Stimulated activated CD4-positive, alpha-beta T cell treated with anti-CD3 and anti-CD28 coated beads, Interleukin-12 subunit alpha, Interleukin-12 subunit beta, amount 100 ng/mL, for 48 hours (primary cell): ENCODE measurements around the gene TRMT2A.
"Not testable (repeated sequence)": the region's sequence is repeated elsewhere in the genome, so short reads cannot be mapped to it uniquely, and the experiment has no call there.

Source experiments
- DNase-seq, 3 donors: peaks; one replicate each; pipeline ENCODE4 v3.0.0-alpha.2; 2020; ENCODE audit warnings: low read depth in 2 of 3, low spot score in 1 of 3

The TRMT2A gene, protein sequence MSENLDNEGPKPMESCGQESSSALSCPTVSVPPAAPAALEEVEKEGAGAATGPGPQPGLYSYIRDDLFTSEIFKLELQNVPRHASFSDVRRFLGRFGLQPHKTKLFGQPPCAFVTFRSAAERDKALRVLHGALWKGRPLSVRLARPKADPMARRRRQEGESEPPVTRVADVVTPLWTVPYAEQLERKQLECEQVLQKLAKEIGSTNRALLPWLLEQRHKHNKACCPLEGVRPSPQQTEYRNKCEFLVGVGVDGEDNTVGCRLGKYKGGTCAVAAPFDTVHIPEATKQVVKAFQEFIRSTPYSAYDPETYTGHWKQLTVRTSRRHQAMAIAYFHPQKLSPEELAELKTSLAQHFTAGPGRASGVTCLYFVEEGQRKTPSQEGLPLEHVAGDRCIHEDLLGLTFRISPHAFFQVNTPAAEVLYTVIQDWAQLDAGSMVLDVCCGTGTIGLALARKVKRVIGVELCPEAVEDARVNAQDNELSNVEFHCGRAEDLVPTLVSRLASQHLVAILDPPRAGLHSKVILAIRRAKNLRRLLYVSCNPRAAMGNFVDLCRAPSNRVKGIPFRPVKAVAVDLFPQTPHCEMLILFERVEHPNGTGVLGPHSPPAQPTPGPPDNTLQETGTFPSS

DNA sequence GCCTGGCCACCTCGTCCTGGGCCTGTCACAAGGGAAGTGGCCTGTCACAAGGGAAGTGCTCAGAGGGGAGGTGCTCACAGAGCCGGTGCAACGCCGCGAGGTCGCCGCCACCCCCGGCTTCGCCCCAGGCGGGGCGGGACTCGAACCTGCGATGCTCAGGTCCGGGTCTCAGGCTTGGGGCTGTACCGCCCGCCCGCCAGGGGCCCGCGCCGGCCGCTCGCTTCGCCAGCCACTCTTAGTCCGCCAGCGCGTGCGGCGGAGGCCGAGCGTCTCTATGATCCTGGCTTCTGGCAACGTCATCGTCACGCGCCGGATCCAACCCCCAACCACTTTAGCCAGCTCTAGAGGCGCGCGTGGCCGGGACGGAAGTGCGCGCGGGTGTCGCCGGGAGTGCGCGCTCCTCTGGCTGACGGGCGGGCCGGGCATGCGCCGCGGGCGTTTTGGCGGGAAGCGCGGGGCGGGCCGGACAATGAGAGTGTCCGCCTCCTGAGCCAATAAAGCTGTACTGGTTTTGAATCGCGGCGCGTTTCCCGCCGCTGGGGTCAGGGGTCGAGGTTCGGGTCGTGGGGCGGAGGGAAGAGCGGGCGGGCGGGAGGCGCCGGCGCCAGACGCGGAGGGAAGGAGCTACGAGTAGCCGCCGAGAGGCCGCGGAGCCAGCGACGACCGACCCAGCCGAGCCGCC, at the start of gene TRMT2A:
Gene TRMT2A (minus strand): TSS at position 276 of the 682 bp plus-strand sequence. CDS start 320 bp downstream, outside the sequence.
- DNase-seq, result peak; percentile 94 to 97 (median 95)

DNA sequence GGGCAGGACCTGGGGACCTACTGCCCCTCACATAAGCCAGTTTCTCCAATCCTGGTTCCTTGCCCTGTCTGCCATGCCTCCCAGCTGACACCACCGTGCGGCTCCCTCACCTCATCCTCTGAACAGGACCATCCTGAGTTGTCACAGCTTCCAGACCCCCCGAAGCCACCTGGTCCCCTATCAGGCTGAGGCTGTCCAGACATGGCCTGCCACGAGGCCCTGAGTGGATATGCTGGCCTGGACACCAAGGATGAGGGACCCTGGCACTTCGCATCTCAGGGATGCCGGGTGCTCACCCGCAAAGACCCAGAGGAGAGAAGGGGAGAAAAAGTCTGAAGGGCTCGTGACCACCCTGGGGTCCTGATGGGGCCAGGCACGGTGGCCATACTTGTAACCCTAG, 49.7 kb upstream of the TRMT2A start:
- no peak for DNase-seq

DNA sequence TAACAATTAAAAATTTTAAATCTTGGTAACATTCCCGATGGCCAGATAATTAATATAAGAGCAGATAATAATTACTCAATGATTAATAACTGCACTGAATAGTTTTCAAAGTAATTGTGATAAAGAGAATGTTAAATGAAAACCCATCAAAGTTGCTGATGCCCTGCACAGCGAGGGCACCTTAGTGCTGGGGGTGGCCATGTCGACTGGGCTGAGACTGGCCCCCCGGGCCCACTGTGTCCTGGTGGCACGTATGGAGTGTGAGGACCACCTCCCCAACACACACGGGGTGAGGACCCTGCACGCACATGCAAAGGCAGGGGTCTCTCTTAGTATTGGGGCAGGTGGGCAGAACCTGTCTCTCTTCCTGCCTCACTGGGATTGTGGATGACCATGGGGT, 48.9 kb upstream of the TRMT2A start:
- no peak for DNase-seq

DNA sequence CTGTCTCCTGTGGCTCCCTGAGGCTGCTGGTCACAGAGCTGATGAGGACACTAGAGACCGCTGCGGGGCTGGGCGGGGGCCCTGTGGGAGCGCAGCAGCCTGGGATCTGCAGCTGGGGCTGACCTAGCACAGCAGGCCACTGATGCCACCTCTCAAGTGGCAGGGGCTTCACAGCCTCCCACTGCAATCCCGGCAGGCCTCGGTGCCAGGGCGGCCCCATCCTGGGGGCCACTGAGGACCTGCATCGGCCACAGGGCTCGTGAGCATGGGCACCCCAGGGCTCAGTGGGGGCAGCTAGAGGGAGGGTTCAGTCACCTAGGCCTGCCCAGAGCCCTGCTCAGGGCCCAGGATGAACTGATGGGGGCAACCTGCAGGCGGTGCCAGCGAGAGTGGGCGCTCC, 48.4 kb upstream of the TRMT2A start:
- DNase-seq, result no peak

DNA sequence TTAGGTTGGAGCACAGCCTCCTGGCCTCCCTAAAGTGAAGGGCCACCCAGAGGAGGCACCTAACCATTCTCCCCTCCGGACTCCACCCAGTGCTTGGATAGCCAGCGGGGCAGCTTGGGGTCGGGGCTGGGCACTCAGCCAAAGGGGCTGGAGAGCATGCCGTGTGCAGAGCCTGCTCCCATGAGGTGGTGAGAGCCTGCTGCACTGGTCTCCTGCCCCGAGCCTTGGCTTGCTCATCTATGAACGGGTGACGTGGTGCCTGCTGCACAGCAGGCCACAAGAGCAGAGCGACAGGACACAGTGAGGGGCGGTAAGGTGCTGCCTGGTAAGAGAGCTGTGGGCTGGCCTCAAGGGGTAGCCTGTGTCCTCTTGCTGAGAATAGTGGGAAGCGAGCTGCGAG, 47.8 kb upstream of the TRMT2A start:
- no peak for DNase-seq

DNA sequence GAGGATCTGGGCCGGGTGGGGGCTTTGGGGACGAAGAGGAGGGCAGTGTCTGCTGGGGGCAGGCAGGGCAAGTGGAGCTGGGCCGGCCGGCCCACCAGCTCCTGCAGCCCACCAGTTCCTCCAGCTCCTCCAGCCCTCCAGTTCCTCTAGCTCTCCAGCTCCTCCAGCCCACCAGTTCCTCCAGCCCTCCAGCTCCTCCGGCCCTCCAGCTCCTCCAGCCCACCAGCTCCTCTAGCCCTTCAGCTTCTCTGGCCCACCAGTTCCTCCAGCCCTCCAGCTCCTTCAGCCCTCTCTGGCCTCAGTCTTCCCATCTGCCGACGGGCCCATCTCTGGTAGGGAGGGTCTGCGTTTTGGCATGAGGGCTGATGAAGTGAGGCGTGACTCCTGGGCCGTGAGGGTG, 43.0 kb upstream of the TRMT2A start:
- DNase-seq, result no peak

DNA sequence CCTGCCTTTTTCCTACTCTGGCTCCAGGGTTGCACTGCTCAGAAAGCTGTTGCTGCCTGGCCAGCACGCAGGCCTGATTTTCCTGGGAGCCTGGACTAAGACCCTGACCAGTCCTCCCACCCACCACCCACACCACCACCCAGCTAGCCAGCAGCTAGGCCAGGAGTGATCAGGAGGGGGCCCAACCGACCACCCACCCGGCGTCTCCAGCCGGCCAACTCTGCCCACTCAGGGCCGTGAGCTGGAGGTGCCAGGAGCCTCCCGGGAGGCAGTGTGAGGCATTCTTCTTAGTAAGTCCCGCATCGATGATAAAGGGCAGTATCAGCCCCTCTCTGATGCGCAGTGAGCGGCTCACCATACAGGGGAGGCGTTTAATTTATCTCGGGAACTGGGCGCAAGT, 42.5 kb upstream of the TRMT2A start:
- not testable (repeated sequence) for DNase-seq

DNA sequence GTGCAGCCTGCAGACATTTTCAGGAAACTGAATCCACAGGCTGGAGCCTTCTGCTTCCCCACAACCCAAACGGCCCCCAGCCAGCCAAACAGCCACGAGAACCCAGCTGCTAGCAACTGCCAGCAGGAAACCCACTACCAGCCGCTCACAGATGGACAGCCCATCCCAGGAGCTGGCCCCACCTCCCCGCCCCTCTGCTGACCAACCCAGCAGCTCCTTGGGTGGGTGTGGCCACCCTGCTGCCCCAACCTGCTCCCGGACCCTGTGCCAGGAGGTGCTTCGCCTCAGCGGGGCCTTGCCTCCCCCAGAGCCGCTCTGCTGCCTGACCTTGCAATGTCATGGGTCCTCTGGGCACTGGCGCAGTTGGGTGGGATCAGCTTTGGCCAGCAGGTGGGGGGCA, 42.0 kb upstream of the TRMT2A start:
- no peak for DNase-seq

DNA sequence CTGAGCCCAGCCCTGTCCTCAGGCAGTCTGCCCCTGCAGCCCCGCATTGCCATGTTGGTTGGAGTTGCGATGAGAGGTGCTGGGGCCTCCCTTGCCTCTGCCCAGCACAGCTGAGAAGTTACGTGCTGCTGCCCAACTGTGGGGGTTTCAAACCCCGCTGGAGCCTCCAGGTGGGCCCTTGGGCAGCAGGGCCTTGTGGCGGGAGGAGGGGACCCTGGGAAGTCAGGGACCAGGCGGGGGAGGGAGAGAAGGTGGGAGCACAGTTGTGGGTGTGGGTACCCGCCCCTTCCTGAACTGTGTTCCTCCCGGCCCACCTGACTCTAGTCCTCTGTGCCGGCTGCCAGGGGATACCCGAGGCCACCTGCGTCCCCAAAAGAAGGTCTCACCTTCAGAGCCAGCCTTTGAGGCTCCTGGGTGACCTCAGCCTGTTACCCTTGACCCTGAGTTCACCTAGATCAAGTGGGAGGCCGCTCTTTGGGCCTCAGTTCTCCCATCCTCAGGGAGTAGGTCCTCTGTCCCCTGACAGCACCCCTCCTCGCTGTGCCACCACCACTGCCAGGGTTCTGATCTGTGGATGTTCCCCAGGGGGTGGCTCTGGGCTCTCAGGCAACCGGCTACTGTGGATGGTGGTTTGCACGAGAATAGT, 41.5 kb upstream of the TRMT2A start:
- DNase-seq, result no peak

DNA sequence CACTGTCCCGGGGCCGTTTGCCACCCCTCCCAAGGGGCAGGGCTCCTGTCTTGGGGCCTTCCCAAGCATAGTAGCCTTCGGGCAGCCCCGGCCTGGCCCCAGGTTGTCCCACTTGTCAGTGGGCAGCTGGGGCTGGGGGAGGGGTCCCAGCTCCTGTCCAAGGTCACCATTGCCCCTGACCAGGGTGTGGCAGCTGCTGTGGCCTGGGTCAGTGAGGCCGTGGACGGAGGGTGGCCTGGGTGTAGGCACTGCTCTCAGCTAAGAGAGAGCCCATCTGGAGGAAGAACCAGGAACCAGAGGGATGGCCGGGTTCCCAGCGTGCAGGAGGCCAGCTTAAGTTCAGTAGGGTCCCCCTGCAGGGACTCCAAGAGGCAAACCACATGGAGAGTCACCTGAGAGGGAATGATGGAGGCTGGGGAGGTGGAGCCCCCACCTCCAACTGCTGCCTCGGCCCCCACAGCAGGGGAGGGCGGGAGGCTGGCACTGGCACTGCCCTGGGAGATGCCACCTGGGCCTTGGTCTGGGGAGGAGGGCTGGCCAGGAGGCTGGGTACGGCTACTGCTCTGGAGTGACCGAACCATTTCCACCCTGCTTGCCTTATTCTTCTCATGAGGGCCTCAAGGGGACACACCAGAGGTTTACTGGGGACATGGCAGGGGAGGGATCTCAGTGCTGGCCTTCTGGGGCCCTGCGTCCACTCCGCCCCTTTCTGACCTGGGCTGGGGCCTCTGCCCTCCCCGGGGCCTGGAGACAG, 40.6 kb upstream of the TRMT2A start:
- DNase-seq, result no peak

DNA sequence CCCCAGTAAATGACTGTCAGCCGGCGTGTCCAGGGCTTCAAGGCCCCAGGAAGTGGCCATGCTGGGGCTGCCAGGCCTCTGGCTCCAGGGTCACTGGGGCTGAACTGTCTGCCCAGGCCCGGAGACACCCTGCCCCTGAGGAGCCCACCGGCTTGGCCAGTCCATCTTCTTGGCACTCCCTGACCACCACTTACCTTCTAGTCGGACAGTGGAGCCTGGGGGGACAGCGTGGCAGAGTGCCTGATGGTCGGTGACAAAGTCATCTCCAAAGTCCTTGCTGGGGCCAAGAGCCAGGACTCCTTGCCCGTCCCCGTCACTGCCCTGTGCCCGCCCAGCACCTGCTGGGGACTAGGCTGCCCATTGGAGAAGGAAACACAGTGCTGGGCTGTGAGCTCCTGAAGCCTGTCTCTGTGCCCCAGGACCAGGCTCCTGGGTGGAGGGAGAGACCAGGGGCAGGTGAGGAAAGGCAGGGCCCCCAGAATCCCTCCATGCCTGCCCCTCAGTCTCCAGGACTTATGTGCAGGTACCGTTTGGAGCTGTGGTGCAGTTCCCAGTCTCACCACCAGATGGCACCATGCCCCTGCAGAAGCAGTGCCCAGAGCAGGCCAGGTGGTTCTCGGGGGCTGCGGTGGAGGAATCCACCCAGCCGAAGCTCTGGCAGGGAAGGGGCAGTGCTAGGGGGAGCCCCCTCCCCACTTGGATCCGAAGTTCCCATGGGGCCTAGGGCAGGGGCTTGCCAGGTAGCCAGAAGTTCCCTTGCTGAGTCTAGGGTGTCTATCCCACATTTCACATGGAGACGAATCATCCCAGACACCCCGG, 39.8 kb upstream of the TRMT2A start:
- peak; percentile 75 to 93 (median 77) for DNase-seq

DNA sequence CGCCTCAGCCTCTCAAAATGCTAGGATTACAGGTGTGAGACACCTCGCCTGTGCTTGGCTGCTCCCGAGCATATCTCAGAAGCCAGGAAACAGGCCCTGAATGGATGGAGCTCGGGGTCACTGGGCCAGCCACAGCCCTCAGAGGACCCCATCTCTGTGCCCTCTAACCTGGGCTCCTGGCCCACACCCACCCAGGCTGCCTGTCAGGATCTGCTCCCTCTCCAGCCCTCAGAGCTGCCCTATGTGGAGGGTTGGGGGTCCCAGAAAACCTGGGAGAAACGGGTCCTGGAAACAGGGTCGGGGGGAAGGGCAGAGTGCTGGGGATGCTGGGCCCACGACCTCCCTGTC, 39.0 kb upstream of the TRMT2A start:
- no peak for DNase-seq

DNA sequence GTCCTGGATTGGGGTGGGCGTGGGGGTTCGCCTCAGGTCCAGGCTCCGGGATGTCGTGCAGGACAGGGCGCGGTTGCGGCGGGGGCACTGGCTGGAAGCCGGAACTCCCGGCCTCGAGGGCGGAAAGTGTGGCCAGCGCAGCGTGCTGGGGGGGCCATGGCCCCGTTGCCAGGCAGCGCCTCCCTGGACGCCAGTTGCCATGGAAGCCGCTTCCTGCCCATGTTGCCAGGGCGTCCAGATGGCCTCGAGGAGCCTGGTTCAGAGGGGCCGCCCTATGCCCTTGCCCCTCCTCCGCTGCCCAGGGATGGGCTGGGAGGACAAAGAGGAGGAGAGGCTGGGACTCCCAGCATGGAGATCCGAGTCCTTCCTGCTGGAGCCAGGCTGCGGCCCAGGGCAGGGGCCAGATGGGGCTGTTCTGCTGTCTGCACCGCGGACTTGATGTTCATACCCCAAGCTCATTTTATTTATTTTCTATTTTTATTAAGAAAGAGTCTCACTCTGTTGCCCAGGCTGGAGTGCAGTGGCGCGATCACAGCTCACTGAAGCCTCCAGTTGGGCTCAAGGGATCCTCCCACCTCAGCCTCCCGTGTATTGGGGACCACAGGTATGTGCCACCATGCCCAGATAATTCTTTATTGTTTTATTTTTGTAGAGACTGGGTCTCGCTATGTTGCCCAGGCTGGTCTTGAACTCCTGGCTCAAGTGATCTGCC, 38.5 kb upstream of the TRMT2A start:
- no peak for DNase-seq

DNA sequence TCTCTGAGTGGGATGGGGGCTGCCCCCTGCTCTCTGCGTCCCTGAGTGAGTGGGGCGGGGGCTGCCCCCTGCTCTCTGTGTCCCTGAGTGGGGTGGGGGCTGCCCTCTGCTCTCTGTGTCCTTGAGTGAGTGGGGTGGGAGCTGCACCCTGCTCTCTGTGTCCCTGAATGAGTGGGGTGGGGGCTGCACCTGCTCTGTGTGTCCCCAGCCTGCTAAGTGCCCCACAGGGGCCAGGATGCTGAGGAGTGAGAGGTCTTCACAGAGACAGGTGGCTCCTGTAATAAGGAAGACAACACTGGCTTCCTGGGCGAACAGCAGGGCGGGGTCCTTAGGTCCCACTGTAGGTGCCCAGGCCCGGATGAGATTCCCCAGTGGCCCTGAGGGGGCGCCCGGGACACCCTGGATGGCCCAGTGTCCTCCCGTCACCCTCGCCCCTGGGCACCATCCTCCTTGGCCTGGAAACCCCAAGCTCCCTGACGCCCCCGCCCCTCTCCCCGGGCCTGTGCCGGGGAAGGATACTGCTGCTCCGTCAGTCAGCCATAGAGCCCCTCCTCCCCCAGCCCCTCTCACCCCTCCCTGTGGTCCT, 37.7 kb upstream of the TRMT2A start:
- DNase-seq, result no peak

DNA sequence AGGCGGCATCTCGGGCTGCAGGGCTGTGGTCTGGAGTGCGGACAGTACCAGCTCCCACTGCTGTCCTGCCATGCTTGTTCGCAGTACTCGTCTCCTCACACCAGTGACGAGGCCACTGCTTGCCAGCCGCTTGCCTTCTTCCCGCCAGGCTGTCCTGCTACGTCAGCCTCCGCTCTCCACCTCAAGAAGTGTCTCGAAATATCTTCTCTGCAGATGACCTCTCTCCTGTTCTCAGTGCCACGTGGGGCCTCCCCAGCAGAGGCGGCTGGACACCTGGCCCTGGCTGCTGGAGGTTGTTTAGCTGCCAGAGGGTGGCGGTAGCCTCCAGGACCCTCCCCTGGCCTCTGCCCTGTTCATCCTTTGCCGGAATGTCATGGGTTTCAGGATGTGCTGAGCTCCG, 36.9 kb upstream of the TRMT2A start:
- no peak for DNase-seq

DNA sequence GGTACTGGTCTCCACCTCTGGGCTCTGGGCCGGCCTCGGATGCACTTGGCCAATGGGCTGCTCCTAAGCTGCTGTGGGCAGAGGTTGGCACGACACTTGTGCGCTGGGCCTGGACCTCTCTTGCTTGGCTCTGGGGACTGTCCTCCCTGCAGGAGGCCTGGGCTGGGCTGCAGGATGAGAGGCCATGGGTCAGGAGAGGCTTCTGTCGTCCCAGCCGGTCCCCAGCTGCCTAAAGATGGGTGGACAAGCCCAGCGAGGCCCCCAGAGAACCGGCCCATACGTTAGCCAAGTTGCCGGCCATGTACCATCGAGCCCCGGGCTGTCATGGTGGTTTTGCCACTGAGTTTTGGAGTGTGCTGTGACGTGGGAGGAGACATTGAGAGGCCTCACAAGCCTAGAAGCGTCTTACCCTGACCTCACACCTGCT, 35.5 kb upstream of the TRMT2A start:
- DNase-seq, result no peak

DNA sequence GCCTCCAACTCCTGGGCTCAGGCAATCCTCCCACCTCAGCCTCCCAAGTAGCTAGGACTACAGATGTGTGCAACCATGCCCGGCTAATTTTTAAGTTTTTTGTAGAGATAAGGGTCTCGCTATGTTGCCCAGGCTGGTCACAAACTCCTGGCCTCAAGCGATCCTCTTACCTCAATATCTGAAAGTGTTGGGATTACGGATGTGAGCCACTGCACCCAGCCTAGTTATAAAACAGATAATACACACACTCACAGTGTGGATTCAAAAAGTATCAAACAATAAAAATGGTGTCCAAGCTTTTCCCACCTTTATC, 34.2 kb upstream of the TRMT2A start:
- DNase-seq, result no peak

DNA sequence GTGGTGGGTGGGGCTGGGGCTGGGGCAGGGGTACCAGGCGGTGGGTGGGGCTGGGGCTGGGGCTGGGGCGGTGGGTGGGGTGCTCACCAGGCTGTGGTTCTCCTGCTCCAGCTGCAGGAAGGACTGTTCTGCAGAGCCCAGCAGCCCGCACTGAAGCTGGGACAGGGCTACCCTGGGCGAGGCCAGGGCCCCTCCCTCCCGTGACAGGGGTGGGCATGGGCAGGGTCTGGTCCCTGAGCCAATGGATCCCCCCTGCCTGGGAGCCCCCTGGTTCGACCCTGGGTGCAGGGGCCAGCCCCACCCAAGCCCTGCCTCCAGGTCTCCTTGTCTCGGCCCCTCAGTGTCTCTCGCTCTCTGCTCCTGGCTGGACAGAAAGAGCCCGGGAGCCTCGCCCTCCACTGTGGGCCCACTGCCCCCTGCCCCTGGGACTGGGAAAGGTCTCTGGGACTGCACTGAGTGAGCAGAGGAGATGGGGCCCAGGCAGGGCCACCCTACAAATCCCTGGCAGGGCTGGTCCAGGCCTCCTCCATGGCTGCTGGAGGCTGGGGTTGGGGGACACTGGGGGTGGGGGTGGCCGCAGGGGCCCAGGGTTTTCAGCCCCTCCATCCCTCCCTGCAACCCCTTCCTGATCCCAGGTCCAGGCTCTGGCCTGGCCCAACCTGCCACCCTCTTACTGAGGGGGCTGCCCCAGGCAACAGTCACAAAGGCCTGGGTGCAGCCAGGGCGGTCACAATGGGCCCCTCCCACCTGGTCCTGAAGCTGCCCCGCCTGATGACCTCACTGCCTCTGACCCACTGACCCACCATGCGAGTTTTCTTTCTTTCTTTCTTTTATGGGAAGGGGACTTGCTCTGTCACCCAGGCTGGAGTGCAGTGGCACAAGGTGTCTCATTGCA, 33.6 kb upstream of the TRMT2A start, which contains the start of gene CCDC188:
Gene CCDC188 (minus strand): TSS at position 675 of the 895 bp plus-strand sequence. CDS start 69 bp downstream, at position 606.
- no peak for DNase-seq
